HG02642 (cell line): ENCODE measurements around the gene SLC9A9.
A peak's percentile ranks its signal among the peaks of the same experiment; 100 is the strongest.

Source experiments
- ATAC-seq: cut with Tn5 transposase; IDR thresholded peaks from one replicate; pipeline ENCODE4 v1.9.1; 2021; ENCODE audit warnings: mild to moderate bottlenecking; ENCODE audit not compliant: unreplicated experiment, poor library complexity

The SLC9A9 gene

GRCh38 chr3:143273975-143274690 is 574.1 kb downstream of the SLC9A9 start:
- ATAC-seq: no peak

- no peak for ATAC-seq
These were observed 577.1 kb downstream of the SLC9A9 start for GRCh38 chr3:143271136-143271535.

GRCh38 chr3:143269741-143270140 is 578.5 kb downstream of the SLC9A9 start:
- ATAC-seq: no peak

- no peak for ATAC-seq
These were observed 580.3 kb downstream of the SLC9A9 start for GRCh38 chr3:143267989-143268388.

- ATAC-seq: peak; percentile 58
These were observed 581.3 kb downstream of the SLC9A9 start for GRCh38 chr3:143266927-143267326.

GRCh38 chr3:143266511-143266910 is 581.8 kb downstream of the SLC9A9 start:
- ATAC-seq: no peak

- no peak for ATAC-seq
These were observed 582.7 kb downstream of the SLC9A9 start for GRCh38 chr3:143265501-143266070.

- no peak for ATAC-seq
These were observed 584.3 kb downstream of the SLC9A9 start for GRCh38 chr3:143263852-143264513.

GRCh38 chr3:143261848-143262247 is 586.4 kb downstream of the SLC9A9 start:
- ATAC-seq: no peak

- ATAC-seq: no peak
These were observed 589.6 kb downstream of the SLC9A9 start for GRCh38 chr3:143258692-143259091.

- no peak for ATAC-seq
These were observed 591.9 kb downstream of the SLC9A9 start for GRCh38 chr3:143256416-143256815.

GRCh38 chr3:143255739-143256138 is 592.5 kb downstream of the SLC9A9 start:
- no peak for ATAC-seq

GRCh38 chr3:143252931-143253330 is 595.3 kb downstream of the SLC9A9 start:
- no peak for ATAC-seq

GRCh38 chr3:143249014-143249413 is 599.3 kb downstream of the SLC9A9 start:
- ATAC-seq: no peak

GRCh38 chr3:143247073-143247472 is 601.2 kb downstream of the SLC9A9 start:
- no peak for ATAC-seq

GRCh38 chr3:143245692-143246091 is 602.6 kb downstream of the SLC9A9 start:
- ATAC-seq: no peak

- ATAC-seq: no peak
These were observed 603.7 kb downstream of the SLC9A9 start for GRCh38 chr3:143244516-143245063.

- no peak for ATAC-seq
These were observed 604.6 kb downstream of the SLC9A9 start for GRCh38 chr3:143243686-143244085.

GRCh38 chr3:143242691-143243090 is 605.6 kb downstream of the SLC9A9 start:
- ATAC-seq: no peak

GRCh38 chr3:143242101-143242500 is 606.2 kb downstream of the SLC9A9 start:
- no peak for ATAC-seq

GRCh38 chr3:143241481-143241951 is 606.8 kb downstream of the SLC9A9 start:
- no peak for ATAC-seq
